Fibroblast of villous mesenchyme (primary cell): ENCODE data around the gene MAGEL2. TPM values are rescaled to one million over a fixed set of nuclear protein-coding genes. Genes with fewer than 3 reads are reported as not detected.

Experiments used
- DNase-seq: peaks from one replicate; pipeline ENCODE4 v3.0.0-alpha.2; 2010; ENCODE audit warnings: low read depth
- H3K4me3 ChIP-seq: 2 replicates; pipeline ENCODE4 v1.5.1; 2011; ENCODE audit warnings: low read depth, mild to moderate bottlenecking, low read length
- CTCF ChIP-seq: IDR thresholded peaks from 2 replicates; pipeline ENCODE4 v1.5.1; 2012; ENCODE audit warnings: low read depth, mild to moderate bottlenecking, low read length; ENCODE audit not compliant: insufficient read depth
- total RNA-seq: library from RNA; depleted of rRNA; stranded (reverse); fragments of >200 nt; gene quantifications from 2 replicates; pipeline ENCODE4 v1.2.3, GENCODE V29; 2012

Gene MAGEL2
- total RNA-seq, 1 donor: not detected

GRCh38 chr15:23595368-23595767 lies 52.3 kb downstream of the MAGEL2 start:
- no peak for DNase-seq
- no peak for TF ChIP-seq CTCF
- H3K4me3 ChIP-seq: no peak overlapping the region

GRCh38 chr15:23594252-23594770 lies 53.4 kb downstream of the MAGEL2 start:
- TF ChIP-seq CTCF: no peak

More at GRCh38 chr15:23594252-23594770, 53.4 kb downstream of the MAGEL2 start:
- no peak for DNase-seq
- H3K4me3 ChIP-seq: no peak overlapping the region

Other genes starting within 250 kb of the MAGEL2 start
- gene GOLGA6L2, start 200.6 kb downstream of the MAGEL2 start, total RNA-seq: not detected in 2 replicates
- 0.86 and 0.97 TPM in 2 replicates for gene MKRN3, start 82.2 kb downstream of the MAGEL2 start, total RNA-seq
- 35.1 and 51.0 TPM in 2 replicates for gene NDN, start 39.4 kb upstream of the MAGEL2 start, total RNA-seq